Measurements from ENCODE around the gene ADAR.

DNA sequence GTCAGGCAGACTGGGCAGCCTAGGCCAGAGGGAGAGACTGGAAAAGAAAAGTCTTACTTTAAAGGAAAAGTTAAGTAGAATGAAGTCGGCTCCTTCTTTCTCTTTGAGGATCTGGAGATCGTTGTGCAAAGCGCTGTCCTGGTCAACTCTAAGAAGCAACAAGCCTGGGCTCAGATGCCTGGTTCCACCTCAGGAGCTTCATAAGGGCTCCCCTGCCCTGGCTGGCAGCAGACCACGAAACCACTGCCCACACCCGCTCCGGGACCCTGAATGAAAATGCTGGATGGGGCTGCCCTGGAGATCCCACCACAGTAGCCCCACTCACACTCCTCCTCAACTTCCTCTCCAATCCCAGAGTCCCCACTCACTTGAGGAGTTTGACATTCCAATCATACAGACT lies 56.0 kb downstream of the ADAR start:
- TF ChIP-seq, protein P1, sequence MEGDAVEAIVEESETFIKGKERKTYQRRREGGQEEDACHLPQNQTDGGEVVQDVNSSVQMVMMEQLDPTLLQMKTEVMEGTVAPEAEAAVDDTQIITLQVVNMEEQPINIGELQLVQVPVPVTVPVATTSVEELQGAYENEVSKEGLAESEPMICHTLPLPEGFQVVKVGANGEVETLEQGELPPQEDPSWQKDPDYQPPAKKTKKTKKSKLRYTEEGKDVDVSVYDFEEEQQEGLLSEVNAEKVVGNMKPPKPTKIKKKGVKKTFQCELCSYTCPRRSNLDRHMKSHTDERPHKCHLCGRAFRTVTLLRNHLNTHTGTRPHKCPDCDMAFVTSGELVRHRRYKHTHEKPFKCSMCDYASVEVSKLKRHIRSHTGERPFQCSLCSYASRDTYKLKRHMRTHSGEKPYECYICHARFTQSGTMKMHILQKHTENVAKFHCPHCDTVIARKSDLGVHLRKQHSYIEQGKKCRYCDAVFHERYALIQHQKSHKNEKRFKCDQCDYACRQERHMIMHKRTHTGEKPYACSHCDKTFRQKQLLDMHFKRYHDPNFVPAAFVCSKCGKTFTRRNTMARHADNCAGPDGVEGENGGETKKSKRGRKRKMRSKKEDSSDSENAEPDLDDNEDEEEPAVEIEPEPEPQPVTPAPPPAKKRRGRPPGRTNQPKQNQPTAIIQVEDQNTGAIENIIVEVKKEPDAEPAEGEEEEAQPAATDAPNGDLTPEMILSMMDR (optimal IDR thresholded peaks at IDR 0.05 in 1 of 3, IDR thresholded peaks at IDR 0.05 in 1 of 3, conservative IDR thresholded peaks at IDR 0.05 in 1 of 3; ENCODE audit: extremely low read depth in 1 of 3, insufficient read depth in 2 of 3, low read length in 3 of 3), result no peak
- TF ChIP-seq EZH2 (IDR thresholded peaks at IDR 0.05; ENCODE audit: low read length), result no peak
